GM20000 (cell line): ENCODE measurements around the gene TMEM167A.
A peak's percentile ranks its signal among the peaks of the same experiment; 100 is the strongest.

Experiments used
- DNase-seq: peaks from one replicate; pipeline ENCODE4 v3.0.0; 2012; ENCODE audit warnings: low spot score
- CTCF ChIP-seq: IDR thresholded peaks from 2 replicates; pipeline ENCODE4 v1.5.1; 2012; ENCODE audit warnings: mild to moderate bottlenecking, control low read depth; ENCODE audit errors: extremely low read depth, missing control alignments

TMEM167A gene

GRCh38 chr5:83076742-83077661 is at the start of gene TMEM167A, which contains the start of gene XRCC4:
Gene TMEM167A, minus strand, starts transcription at chr5:83077394. Its CDS starts 71 bp downstream, at chr5:83077323.
Gene XRCC4, plus strand, starts transcription at chr5:83077547. Its CDS starts 27,373 bp downstream, at chr5:83104920.
- no peak for TF ChIP-seq CTCF
- DNase-seq, result peak; percentile 89

GRCh38 chr5:83126501-83126900 is 49.3 kb upstream of the TMEM167A start:
- TF ChIP-seq CTCF, result no peak
- no peak for DNase-seq

GRCh38 chr5:83125560-83125959 is 48.4 kb upstream of the TMEM167A start:
- no peak for TF ChIP-seq CTCF
- no peak for DNase-seq

GRCh38 chr5:83124593-83124992 is 47.4 kb upstream of the TMEM167A start:
- DNase-seq, result no peak
- no peak for TF ChIP-seq CTCF

- TF ChIP-seq CTCF, result no peak
Observed at GRCh38 chr5:83118976-83119375, 41.8 kb upstream of the TMEM167A start.

GRCh38 chr5:83118471-83118870 is 41.3 kb upstream of the TMEM167A start:
- TF ChIP-seq CTCF, result no peak
- DNase-seq, result no peak

More at GRCh38 chr5:83118976-83119375, 41.8 kb upstream of the TMEM167A start:
- no peak for DNase-seq

- no peak for TF ChIP-seq CTCF
Observed at GRCh38 chr5:83115816-83116215, 38.6 kb upstream of the TMEM167A start.

More at GRCh38 chr5:83115816-83116215, 38.6 kb upstream of the TMEM167A start:
- no peak for DNase-seq
